ENCODE data around the gene COLGALT1. TPM values are rescaled to one million over a fixed set of nuclear protein-coding genes. Genes with fewer than 3 reads are reported as not detected.

COLGALT1 gene
- total and polyA plus RNA-seq, 9 of the 15 experiments (the other 6 are each of a cell fraction or from before 2014, with no cell fraction given): 4.9 to 119 (median 82.6) TPM

DNA sequence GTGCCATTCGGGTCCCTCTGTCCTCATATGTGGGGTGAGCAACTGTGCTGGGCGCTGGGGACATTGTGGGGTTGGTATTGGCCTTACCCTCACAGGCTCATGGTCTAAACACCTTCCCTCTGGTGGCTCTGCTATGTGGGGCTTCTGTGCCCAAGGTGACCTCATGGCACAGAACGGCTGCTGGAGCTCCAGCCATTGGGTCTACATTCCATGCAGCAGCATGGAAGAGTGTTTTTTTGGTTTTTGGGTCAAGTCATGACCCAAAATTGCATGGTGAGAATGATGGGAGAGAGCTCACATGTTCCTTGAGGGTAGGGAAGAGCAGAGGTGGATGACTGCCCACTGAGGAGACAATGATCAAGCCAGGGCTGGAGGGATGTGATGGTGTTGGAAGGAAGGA lies 26.8 kb upstream of the COLGALT1 start:
- H3K4me1 ChIP-seq (replicated peaks in 1 of 2; ENCODE audit: control insufficient read depth in 2 of 2, insufficient read depth in 2 of 2, low read length in 2 of 2): peaks cover 0 to 21% of the 10 kb centered on the region in 2 experiments; a peak in 3 of 5 replicates
- WGBS (ENCODE audit: insufficient coverage, low coverage, missing lambda C conversion rate): 2% methylated on average over 3 of the region's 3 CpGs
- no peak overlapping the region for H3K27ac ChIP-seq (ENCODE audit: extremely low read depth, low read depth, low read length)
- ATAC-seq: no peak
- BruUV-seq (replicated peaks): no TSS peak
- ChIA-PET CTCF (ENCODE audit: low intra/inter-chr PET ratio) (no interaction called here), POLR2A (interaction anchor here (1.3 to 2.0 kb wide), 3 partner anchors 10 to 63 kb away, joined by 4 read pairs; no protein-coding TSS in a partner anchor)
- no peaks in the 10 kb centered on the region for H3K9me1 ChIP-seq (ENCODE audit: control insufficient read depth, insufficient read depth, low read length)
- no peak overlapping the region for H2AFZ ChIP-seq (ENCODE audit: low read depth, low read length)
- H3K36me3 ChIP-seq (ENCODE audit: control insufficient read depth, insufficient read depth, low read length): no peaks in the 10 kb centered on the region
- H3K9ac ChIP-seq (ENCODE audit: insufficient read depth in 1 of 2, low read depth in 2 of 2, low read length in 2 of 2): no peak overlapping the region
- FAIRE-seq: no peak
- intact Hi-C loops (cut with micrococcal nuclease) (no loop called here), in situ Hi-C loops (cut with MboI) (no loop called here)
- H3K27me3 ChIP-seq (ENCODE audit: control insufficient read depth in 2 of 2, insufficient read depth in 2 of 2, low read length in 2 of 2): peaks cover 0 to 11% of the 10 kb centered on the region in 2 experiments; a peak in 1 of 5 replicates
- no peaks in the 10 kb centered on the region for H4K20me1 ChIP-seq (replicated peaks; ENCODE audit: control insufficient read depth, insufficient read depth, low read length)
- no peak for DNase-seq (ENCODE audit: extremely low read depth in 1 of 4, low spot score in 3 of 4)
- no peak overlapping the region for H3K4me2 ChIP-seq (ENCODE audit: insufficient read depth, low read length)
- H3K4me3 ChIP-seq: no peak overlapping the region
- H3K9me3 ChIP-seq (replicated peaks; ENCODE audit: control insufficient read depth, insufficient read depth, low read depth, low read length): no peaks in the 10 kb centered on the region
- no peaks in the 10 kb centered on the region for H3K79me2 ChIP-seq (ENCODE audit: control insufficient read depth, insufficient read depth, low read length)
- TF ChIP-seq C11orf30 (IDR thresholded peaks at IDR 0.05; ENCODE audit: low read depth) (no peak), ZNF184 (CRISPR knock-in tag; IDR thresholded peaks at IDR 0.05) (no peak), KDM1A (IDR thresholded peaks at IDR 0.05) (peak; percentile 53 to 67; a peak in 3 of 4 replicates), CBX3 (IDR thresholded peaks at IDR 0.05; ENCODE audit: borderline replicate concordance in 1 of 2, low read length in 2 of 2) (peak in 1 of 2 experiments; percentile 85; a peak in 2 of 3 replicates), SOX6 (IDR thresholded peaks at IDR 0.05) (no peak), RCOR1 (IDR thresholded peaks at IDR 0.05; ENCODE audit: borderline replicate concordance in 1 of 2, low read depth in 2 of 2, low read length in 2 of 2) (peak in 1 of 2 experiments; percentile 77; a peak in 2 of 4 replicates), HLTF (IDR thresholded peaks at IDR 0.05) (peak; percentile 93), ZNF217 (CRISPR knock-in tag; IDR thresholded peaks at IDR 0.05) (no peak), PHF8 (IDR thresholded peaks at IDR 0.05; ENCODE audit: borderline replicate concordance, low read length) (no peak), POLR2H (tag; IDR thresholded peaks at IDR 0.05; ENCODE audit: low read depth) (no peak), NFATC3 (IDR thresholded peaks at IDR 0.05) (no peak), BRF1 (IDR thresholded peaks at IDR 0.05; ENCODE audit: borderline replicate concordance, extremely low read depth, insufficient read length) (no peak), RBM25 (IDR thresholded peaks at IDR 0.05; ENCODE audit: low read depth, low read length, severe bottlenecking) (peak; percentile 92), HDAC2 (IDR thresholded peaks at IDR 0.05) (0 out of 2 replicates have a peak, but pooled peaks have one; percentile 14), YY1 (IDR thresholded peaks at IDR 0.05; ENCODE audit: borderline replicate concordance in 1 of 3, control insufficient read depth in 1 of 3, extremely low read depth in 1 of 3, insufficient read depth in 3 of 3, insufficient read length in 1 of 3, insufficient replicate concordance in 2 of 3, low read depth in 1 of 3, low read length in 2 of 3) (no peak), BCOR (IDR thresholded peaks at IDR 0.05) (peak; percentile 90; the same call in 1 of the 2 replicates), ADNP (tag; IDR thresholded peaks at IDR 0.05) (peak; percentile 79)
- TF ChIP-seq, protein P1, sequence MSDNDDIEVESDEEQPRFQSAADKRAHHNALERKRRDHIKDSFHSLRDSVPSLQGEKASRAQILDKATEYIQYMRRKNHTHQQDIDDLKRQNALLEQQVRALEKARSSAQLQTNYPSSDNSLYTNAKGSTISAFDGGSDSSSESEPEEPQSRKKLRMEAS (CRISPR knock-in tag; IDR thresholded peaks at IDR 0.05): 0 out of 2 replicates have a peak, but pooled peaks have one; percentile 13
- TF ChIP-seq, protein P2, sequence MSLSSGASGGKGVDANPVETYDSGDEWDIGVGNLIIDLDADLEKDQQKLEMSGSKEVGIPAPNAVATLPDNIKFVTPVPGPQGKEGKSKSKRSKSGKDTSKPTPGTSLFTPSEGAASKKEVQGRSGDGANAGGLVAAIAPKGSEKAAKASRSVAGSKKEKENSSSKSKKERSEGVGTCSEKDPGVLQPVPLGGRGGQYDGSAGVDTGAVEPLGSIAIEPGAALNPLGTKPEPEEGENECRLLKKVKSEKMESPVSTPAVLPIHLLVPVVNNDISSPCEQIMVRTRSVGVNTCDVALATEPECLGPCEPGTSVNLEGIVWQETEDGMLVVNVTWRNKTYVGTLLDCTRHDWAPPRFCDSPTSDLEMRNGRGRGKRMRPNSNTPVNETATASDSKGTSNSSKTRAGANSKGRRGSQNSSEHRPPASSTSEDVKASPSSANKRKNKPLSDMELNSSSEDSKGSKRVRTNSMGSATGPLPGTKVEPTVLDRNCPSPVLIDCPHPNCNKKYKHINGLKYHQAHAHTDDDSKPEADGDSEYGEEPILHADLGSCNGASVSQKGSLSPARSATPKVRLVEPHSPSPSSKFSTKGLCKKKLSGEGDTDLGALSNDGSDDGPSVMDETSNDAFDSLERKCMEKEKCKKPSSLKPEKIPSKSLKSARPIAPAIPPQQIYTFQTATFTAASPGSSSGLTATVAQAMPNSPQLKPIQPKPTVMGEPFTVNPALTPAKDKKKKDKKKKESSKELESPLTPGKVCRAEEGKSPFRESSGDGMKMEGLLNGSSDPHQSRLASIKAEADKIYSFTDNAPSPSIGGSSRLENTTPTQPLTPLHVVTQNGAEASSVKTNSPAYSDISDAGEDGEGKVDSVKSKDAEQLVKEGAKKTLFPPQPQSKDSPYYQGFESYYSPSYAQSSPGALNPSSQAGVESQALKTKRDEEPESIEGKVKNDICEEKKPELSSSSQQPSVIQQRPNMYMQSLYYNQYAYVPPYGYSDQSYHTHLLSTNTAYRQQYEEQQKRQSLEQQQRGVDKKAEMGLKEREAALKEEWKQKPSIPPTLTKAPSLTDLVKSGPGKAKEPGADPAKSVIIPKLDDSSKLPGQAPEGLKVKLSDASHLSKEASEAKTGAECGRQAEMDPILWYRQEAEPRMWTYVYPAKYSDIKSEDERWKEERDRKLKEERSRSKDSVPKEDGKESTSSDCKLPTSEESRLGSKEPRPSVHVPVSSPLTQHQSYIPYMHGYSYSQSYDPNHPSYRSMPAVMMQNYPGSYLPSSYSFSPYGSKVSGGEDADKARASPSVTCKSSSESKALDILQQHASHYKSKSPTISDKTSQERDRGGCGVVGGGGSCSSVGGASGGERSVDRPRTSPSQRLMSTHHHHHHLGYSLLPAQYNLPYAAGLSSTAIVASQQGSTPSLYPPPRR (CRISPR knock-in tag; IDR thresholded peaks at IDR 0.05; ENCODE audit: borderline replicate concordance): no peak

All from K562 (cell line).